GM06990 (cell line): ENCODE results near the gene CRACDL.

Experiments
- DNase-seq: peaks from one replicate; pipeline ENCODE4 v3.0.0-alpha.2; 2011; ENCODE audit not compliant: insufficient read length; ENCODE audit errors: extremely low read depth
- H3K27me3 ChIP-seq: replicated peaks from 2 replicates; pipeline ENCODE4 v1.6.0; 2011; ENCODE audit warnings: low read length; ENCODE audit not compliant: control insufficient read depth, insufficient read depth
- H3K36me3 ChIP-seq: 2 replicates; pipeline ENCODE4 v1.5.1; 2011; ENCODE audit warnings: low read length; ENCODE audit not compliant: control insufficient read depth, insufficient read depth
- H3K4me3 ChIP-seq: replicated peaks from 2 replicates; pipeline ENCODE4 v1.5.1; 2011; ENCODE audit warnings: low read depth, mild to moderate bottlenecking, control low read depth, low read length
- CTCF ChIP-seq: IDR thresholded peaks from 2 replicates; pipeline ENCODE4 v1.5.1; 2011; ENCODE audit warnings: low read length, control low read depth, mild to moderate bottlenecking, inconsistent platforms; ENCODE audit not compliant: insufficient read depth, poor library complexity, severe bottlenecking

CRACDL gene

DNA sequence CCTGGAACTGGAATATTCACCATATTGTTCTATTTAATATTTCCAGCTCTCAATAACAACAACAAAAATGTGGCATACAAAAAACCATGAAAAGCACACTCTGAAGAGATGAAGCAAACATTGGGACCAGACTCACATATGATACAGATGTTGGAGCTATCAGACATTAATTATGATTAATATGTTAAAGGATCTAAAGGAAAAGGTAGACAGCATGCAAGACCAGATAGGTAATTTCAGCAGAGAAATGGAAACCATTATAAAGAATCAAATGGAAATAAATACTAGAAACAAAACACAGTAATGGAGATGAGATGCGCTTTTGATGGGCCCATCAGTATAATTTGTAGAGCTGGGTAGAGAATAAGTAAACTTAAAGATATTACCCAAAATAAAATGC is 154.2 kb downstream of the CRACDL start:
- Histone ChIP-seq H3K36me3 (no peaks in the 10 kb centered on the region), H3K27me3 (no peaks in the 10 kb centered on the region), H3K4me3 (no peak overlapping the region)
- TF ChIP-seq CTCF = no peak
- no peak for DNase-seq

DNA sequence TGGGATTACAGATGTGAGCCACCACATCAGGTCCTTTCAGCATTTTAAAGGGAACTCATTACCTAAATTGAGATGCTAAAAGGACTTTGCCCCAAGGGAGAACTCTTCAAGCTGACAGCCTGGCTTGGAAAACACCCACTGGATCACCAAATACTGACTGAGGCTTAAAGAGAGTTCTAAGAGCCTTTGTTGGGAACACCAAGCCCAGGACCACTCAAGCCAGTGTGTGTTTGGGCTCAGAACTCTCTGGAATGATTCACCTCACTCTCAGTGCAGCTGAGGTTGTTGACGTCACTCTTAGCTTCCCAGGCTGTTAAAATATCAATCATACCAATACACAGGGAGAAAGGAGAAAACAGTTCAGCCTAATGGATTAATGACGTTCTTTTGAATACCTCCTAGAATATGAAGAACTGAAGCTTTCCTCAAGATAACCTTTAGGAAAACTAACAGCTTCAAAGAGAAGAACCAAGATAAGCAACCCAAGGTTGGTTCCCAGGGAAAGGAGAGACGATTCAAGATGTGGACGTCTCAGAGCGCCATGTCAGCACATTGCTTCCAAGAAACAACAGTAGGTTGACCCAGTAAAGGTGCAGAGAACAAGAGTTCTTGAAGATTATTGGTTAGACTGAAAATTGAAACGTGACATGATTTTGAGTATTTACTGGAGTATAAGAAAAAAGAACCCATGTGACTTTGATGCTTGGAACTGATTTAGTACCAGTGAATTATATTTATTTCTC is 157.1 kb downstream of the CRACDL start:
- no peak overlapping the region for H3K4me3 ChIP-seq
- no peak for TF ChIP-seq CTCF
- no peaks in the 10 kb centered on the region for H3K36me3 ChIP-seq
- no peaks in the 10 kb centered on the region for H3K27me3 ChIP-seq
- DNase-seq = no peak

GRCh38 chr2:98778151-98778550 is 157.9 kb downstream of the CRACDL start:
- TF ChIP-seq CTCF = no peak
- Histone ChIP-seq H3K36me3 (no peaks in the 10 kb centered on the region), H3K27me3 (no peaks in the 10 kb centered on the region), H3K4me3 (no peak overlapping the region)
- no peak for DNase-seq

DNA sequence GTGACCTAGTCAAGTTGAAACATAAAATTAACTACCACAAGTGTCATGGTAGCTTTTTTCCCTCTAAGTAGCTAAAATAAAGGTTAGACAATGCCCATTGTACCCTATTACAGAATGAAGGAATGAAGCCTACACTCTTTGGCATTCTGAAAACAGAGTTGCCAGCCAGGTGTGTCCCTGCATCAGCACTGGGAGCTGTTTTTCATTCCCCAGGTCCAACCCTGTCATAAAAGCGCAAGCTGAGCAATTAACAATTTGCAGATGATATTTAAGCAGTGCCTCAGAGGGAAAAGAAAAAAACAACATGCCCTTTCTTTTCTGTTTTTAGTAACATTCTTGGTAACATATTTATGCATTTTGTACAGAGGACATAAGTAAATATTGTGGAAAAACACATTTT is 158.3 kb downstream of the CRACDL start:
- no peaks in the 10 kb centered on the region for H3K27me3 ChIP-seq
- TF ChIP-seq CTCF = no peak
- no peak for DNase-seq
- H3K36me3 ChIP-seq = no peaks in the 10 kb centered on the region
- no peak overlapping the region for H3K4me3 ChIP-seq

GRCh38 chr2:98777076-98777475 is 158.9 kb downstream of the CRACDL start:
- DNase-seq = no peak
- H3K36me3 ChIP-seq = no peaks in the 10 kb centered on the region
- TF ChIP-seq CTCF = no peak

GRCh38 chr2:98776136-98776535 is 159.9 kb downstream of the CRACDL start:
- no peak for DNase-seq
- no peak for TF ChIP-seq CTCF
- no peaks in the 10 kb centered on the region for H3K27me3 ChIP-seq
- H3K4me3 ChIP-seq = no peak overlapping the region
- no peaks in the 10 kb centered on the region for H3K36me3 ChIP-seq

More at GRCh38 chr2:98777076-98777475, 158.9 kb downstream of the CRACDL start:
- Histone ChIP-seq H3K4me3 (no peak overlapping the region), H3K27me3 (no peaks in the 10 kb centered on the region)
